ENCODE data around the gene NONO.

DNA sequence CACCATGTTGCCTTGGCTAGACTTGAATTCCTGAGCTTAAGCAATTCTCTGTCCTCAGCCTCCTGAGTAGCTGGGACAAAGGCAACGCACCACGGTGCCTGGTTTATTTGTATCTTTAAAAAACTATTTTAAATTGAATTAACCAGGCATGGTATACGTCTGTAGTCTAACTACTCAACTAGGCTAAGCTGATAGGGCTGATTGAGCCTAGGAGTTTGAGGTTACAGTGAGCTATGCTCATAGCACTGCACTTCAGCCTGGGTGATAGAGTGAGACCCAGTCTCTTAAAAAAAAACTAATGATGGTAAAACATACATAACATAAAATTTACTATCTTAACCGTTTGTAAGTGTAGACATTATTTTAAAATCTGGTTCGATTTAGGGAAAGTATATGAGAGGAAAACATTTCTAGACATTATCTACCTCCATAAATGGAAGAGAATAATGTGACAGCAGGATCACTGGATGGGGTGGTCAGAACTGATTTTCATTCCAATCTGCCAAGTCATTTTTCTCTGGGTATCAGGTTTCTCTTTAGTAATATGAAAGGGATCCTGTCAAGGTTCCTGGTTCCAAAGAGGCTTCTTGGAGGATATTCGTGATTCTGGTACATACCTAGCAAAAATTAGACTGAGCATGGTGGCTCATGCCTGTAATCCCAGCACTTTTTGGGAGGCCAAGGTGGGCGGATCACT, 9.4 kb downstream of the NONO start:
- no peak for TF ChIP-seq EZH2phosphoT487 (IDR thresholded peaks at IDR 0.05; ENCODE audit: insufficient read depth, low read depth)
- no peak for TF ChIP-seq EZH2 (IDR thresholded peaks at IDR 0.05; ENCODE audit: insufficient read depth, poor library complexity, severe bottlenecking)
